Heart left ventricle (tissue), 13 donors: ENCODE results near the gene PKN3.
"Not testable (repeated sequence)": the region's sequence is repeated elsewhere in the genome, so short reads cannot be mapped to it uniquely, and the experiment has no call there.

Source experiments
- POLR2A ChIP-seq, 2 donors: fragments of 450-650 bp; IDR thresholded peaks; one replicate each; pipeline ENCODE4 v1.6.1; 2017; ENCODE audit warnings: antibody characterized with exemption in 2 of 2, mild to moderate bottlenecking in 2 of 2, moderate library complexity in 2 of 2
- TF ChIP-seq, protein P1 (sequence below), 12 donors: fragments of 200-600 bp; sonication (generic) in 4 of 12; IDR thresholded peaks; one replicate each; pipeline versions ENCODE4 v1.5.0 to v1.8.0; 2018 to 2022; ENCODE audit warnings: antibody characterized with exemption in 12 of 12, mild to moderate bottlenecking in 5 of 12
- donor health status: ischemic (EF 13 %, LVEDD 7.1; RV severe dilation, severe dysfunction).
- donor health status: DM: no; HTN: yes; CAD: no.
- donor health status: DM: no; HTN: no; CAD: no.
- donor health status: ischemic (EF 25% LVEDD 6.9; RV normal size, moderate dysfunction).
- donor health status: ischemic (EF 25% LVEDD 5.7; RV mildly dilated, moderate dysfunction).
- donor health status: ischemic (EF 35%, LVEDD 5.7; RV mildly dilated, moderate dysfunction).
- donor health status: nonischemic (EF 11% LVEDD 7.7; RV severe dilation, severe dysfunction).
- donor health status: DM: yes; HTN: yes; CAD: no.
- donor health status: PGD.
- donor health status: ischemic (EF 29% LVEDD 5.4; RV normal size, mild dysfunction).
- donor health status: nonischemic (EF 23%, LVEDD 6.1; RV moderate dilation, normal function).

DNA sequence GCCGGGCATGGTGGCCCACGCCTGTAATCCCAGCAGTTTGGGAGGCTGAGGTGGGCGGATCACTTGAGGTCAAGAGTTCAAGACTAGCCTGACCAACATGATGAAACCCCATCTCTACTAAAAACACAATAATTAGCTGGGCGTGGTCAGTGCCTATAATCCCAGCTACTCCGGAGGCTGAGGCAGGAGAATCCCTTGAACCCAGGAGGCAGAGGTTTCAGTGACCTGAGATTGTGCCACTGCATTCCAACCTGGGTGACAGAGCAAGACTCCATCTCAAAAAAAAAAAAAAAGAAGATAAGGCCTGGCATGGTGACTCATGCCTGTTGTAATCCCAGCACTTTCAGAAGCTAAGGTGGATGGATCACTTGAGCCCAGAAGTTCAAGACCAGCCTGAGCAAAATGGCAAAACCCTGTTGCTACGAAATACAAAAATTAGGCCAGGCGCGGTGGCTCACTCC is 35.8 kb upstream of the PKN3 start:
- TF ChIP-seq, protein P1, sequence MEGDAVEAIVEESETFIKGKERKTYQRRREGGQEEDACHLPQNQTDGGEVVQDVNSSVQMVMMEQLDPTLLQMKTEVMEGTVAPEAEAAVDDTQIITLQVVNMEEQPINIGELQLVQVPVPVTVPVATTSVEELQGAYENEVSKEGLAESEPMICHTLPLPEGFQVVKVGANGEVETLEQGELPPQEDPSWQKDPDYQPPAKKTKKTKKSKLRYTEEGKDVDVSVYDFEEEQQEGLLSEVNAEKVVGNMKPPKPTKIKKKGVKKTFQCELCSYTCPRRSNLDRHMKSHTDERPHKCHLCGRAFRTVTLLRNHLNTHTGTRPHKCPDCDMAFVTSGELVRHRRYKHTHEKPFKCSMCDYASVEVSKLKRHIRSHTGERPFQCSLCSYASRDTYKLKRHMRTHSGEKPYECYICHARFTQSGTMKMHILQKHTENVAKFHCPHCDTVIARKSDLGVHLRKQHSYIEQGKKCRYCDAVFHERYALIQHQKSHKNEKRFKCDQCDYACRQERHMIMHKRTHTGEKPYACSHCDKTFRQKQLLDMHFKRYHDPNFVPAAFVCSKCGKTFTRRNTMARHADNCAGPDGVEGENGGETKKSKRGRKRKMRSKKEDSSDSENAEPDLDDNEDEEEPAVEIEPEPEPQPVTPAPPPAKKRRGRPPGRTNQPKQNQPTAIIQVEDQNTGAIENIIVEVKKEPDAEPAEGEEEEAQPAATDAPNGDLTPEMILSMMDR (IDR thresholded peaks at IDR 0.05), result not testable (repeated sequence)
- TF ChIP-seq POLR2A (IDR thresholded peaks at IDR 0.05), result not testable (repeated sequence)
